PFSK-1 (cell line): ENCODE results near the gene ACAP3.

ENCODE experiments used
- SIN3A ChIP-seq: IDR thresholded peaks from 2 replicates; pipeline ENCODE4 v1.6.1; 2012; ENCODE audit warnings: mild to moderate bottlenecking, low read length, moderate library complexity, borderline replicate concordance; ENCODE audit not compliant: insufficient read depth
- TAF1 ChIP-seq: IDR thresholded peaks from 2 replicates; pipeline ENCODE4 v1.6.1; 2012; ENCODE audit warnings: low read length, control low read depth, borderline replicate concordance; ENCODE audit not compliant: insufficient read depth

DNA sequence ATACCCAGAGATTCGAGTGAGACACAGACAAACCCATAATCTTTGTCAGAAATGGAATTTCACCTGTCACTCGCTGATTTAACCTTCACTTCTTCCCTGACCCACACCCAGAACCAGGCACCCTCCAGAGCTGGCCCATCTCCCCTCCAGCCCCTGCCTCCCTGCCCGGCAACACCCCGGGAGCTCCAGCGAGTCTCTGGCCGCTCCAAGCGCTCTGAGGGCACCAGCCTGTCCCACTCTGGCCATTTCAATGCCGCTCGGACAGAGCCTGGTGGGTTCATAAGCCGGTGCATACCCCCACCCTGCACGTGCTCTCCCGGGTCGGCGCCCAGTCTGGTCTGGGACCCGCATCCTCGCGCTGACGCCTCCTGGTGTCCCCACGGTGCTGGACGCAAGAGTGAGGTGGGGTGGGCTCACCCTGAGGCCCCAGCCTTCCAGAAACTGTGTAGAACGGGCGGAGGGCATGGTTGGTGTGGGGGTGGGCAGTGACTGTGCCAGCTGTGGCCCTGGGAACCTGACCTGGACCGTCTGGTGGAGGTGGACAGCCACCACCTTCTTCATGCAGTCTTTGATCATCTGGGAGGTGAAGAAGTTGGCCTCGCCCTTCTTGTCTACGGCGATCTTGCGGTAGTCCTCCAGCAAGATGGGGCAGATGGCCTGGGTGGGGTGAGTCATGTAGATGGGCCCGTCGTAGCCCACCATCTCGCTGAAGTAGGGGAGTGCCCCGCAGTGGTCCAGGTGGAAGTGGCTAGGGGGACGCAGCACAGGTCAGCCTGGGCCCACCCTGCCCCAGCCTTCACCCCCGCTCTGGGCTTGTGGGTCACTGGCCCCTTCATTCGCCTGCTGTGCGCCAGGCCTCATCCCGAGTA is 11.3 kb upstream of the ACAP3 start:
- TF ChIP-seq SIN3A: no peak
- TF ChIP-seq TAF1: no peak
